Esophagus squamous epithelium (tissue), 4 donors: Measurements from ENCODE around the gene DSC2.

ENCODE experiments used
- CTCF ChIP-seq, 6 experiments: fragments of 450-650 bp in 4 of 6; fragments of 200-600 bp in 2 of 6; sonication (generic) in 2 of 6; IDR thresholded peaks; one replicate each; pipeline ENCODE4 v1.5.1; 2016 to 2019; ENCODE audit warnings: antibody characterized with exemption in 6 of 6, mild to moderate bottlenecking in 4 of 6, moderate library complexity in 4 of 6
- POLR2A ChIP-seq, 4 donors: fragments of 450-650 bp; IDR thresholded peaks; one replicate each; pipeline ENCODE4 v1.6.1; 2017; ENCODE audit warnings: antibody characterized with exemption in 4 of 4, mild to moderate bottlenecking in 4 of 4, moderate library complexity in 3 of 4

- TF ChIP-seq CTCF (IDR thresholded peaks at IDR 0.05) (no peak), POLR2A (IDR thresholded peaks at IDR 0.05) (no peak)
These were observed 3.3 kb downstream of the DSC2 start for GRCh38 chr18:31098878-31099277.
